A549 (cell line): Measurements from ENCODE around the gene FARP2. TPM values are rescaled to one million over a fixed set of nuclear protein-coding genes. Genes with fewer than 3 reads are reported as not detected.

Experiments used
- ATAC-seq, 2 experiments: fragments of 200-7000 bp in 1 of 2; fragments of >200 bp in 1 of 2; cut with Nextera tagmentation in 1 of 2; cut with Tn5 transposase in 1 of 2; 3 replicates each; pipeline versions ENCODE4 v1.8.0 to v1.9.1; 2018 to 2020; ENCODE audit warnings: mild to moderate bottlenecking in 1 of 2, moderate library complexity in 1 of 2
- CTCF ChIA-PET: fragments of 300-600 bp; sonication (Branson Sonifier 250); formaldehyde crosslinking; extraction: SDS; loops from one replicate; lab custom pipeline; 2021; ENCODE audit warnings: antibody characterized with exemption, inconsistent platforms; lab: Yijun Ruan, JAX
- POLR2A ChIA-PET: fragments of 350-600 bp; formaldehyde crosslinking; extraction: SDS; loops from one replicate; lab custom pipeline; 2021; ENCODE audit warnings: antibody characterized with exemption, inconsistent platforms; lab: Yijun Ruan, JAX
- DNase-seq, 2 experiments: peaks; one replicate each; pipeline versions ENCODE4 v3.0.0 to v3.0.0-alpha.2; 2011 to 2016; ENCODE audit warnings: low read depth in 1 of 2, low spot score in 1 of 2
- FAIRE-seq: peaks from 2 replicates; lab custom pipeline; 2011; peaks lifted over from hg19 to GRCh38; lab: Jason Lieb, UNC
- H3K27ac ChIP-seq, 2 experiments: fragments of >200 bp; sonication (Bioruptor Twin); formaldehyde crosslinking; 3 replicates each; pipeline ENCODE4 v1.5.1; 2016 to 2017
- H3K4me1 ChIP-seq: fragments of >200 bp; sonication (Bioruptor Twin); formaldehyde crosslinking; 3 replicates; pipeline ENCODE4 v1.6.1; 2016
- H3K4me2 ChIP-seq: fragments of >200 bp; sonication (Bioruptor Twin); formaldehyde crosslinking; 3 replicates; pipeline ENCODE4 v1.6.1; 2016
- H3K4me3 ChIP-seq: fragments of >200 bp; sonication (Bioruptor Twin); formaldehyde crosslinking; 3 replicates; pipeline ENCODE4 v1.5.1; 2016
- H3K9me3 ChIP-seq: fragments of >200 bp; sonication (Bioruptor Twin); formaldehyde crosslinking; 3 replicates; pipeline ENCODE4 v1.6.1; 2016
- BHLHE40 ChIP-seq: IDR thresholded peaks from 2 replicates; pipeline ENCODE4 v1.6.1; 2012; ENCODE audit warnings: low read depth, low read length, inconsistent platforms
- CHD4 ChIP-seq: fragments of 200-600 bp; sonication (generic); IDR thresholded peaks from 2 replicates; pipeline ENCODE4 v1.6.1; 2016; ENCODE audit warnings: antibody characterized with exemption, mild to moderate bottlenecking, borderline replicate concordance
- EP300 ChIP-seq, 2 experiments: fragments of >200 bp; sonication (Bioruptor Twin); formaldehyde crosslinking; IDR thresholded peaks; 2 replicates in 1 of 2; 3 replicates in 1 of 2; pipeline ENCODE4 v1.6.1; 2016 to 2017
- ESRRA ChIP-seq: fragments of 150-350 bp; IDR thresholded peaks from 2 replicates; pipeline ENCODE4 v1.6.1; 2014; ENCODE audit warnings: mild to moderate bottlenecking, low read length, borderline replicate concordance
- FOSL2 ChIP-seq, 2 experiments: fragments of 450-650 bp in 1 of 2; fragments of >200 bp in 1 of 2; sonication (Bioruptor Twin) in 1 of 2; formaldehyde crosslinking; IDR thresholded peaks; 2 replicates each; pipeline versions ENCODE4 v1.5.0 to v1.6.1; 2016 to 2020; ENCODE audit warnings: mild to moderate bottlenecking in 1 of 2, moderate library complexity in 1 of 2
- HOXB13 ChIP-seq: fragments of 250-450 bp; sonication (Bioruptor Pico); IDR thresholded peaks from 2 replicates; pipeline ENCODE4 v1.5.0; 2020; ENCODE audit warnings: low read depth, mild to moderate bottlenecking, moderate library complexity
- HOXB5 ChIP-seq: fragments of 250-450 bp; sonication (Bioruptor Pico); IDR thresholded peaks from 2 replicates; pipeline ENCODE4 v1.5.0; 2020; ENCODE audit warnings: mild to moderate bottlenecking, moderate library complexity
- JUN ChIP-seq, 2 experiments: fragments of >200 bp; sonication (Bioruptor Twin); formaldehyde crosslinking; IDR thresholded peaks; 2 replicates in 1 of 2; 3 replicates in 1 of 2; pipeline ENCODE4 v1.6.1; 2016 to 2017
- MAFK ChIP-seq: fragments of 450-650 bp; IDR thresholded peaks from 2 replicates; pipeline ENCODE4 v1.6.1; 2014; ENCODE audit not compliant: partially characterized antibody
- MAX ChIP-seq: IDR thresholded peaks from 2 replicates; pipeline ENCODE4 v1.6.1; 2012
- MAZ ChIP-seq: fragments of 150-350 bp; IDR thresholded peaks from 2 replicates; pipeline ENCODE4 v1.6.1; 2014; ENCODE audit warnings: antibody characterized with exemption, low read depth, low read length, borderline replicate concordance
- NFE2L2 ChIP-seq: fragments of 150-350 bp; conservative IDR thresholded peaks from 2 replicates; pipeline ENCODE4 v1.6.1; 2014; ENCODE audit warnings: low read length
- NR3C1 ChIP-seq: fragments of >200 bp; sonication (Bioruptor Twin); formaldehyde crosslinking; IDR thresholded peaks from 3 replicates; pipeline ENCODE4 v1.6.1; 2017
- PBX3 ChIP-seq: IDR thresholded peaks from 2 replicates; pipeline ENCODE4 v1.6.1; 2012
- PHF8 ChIP-seq: fragments of 200-600 bp; sonication (generic); IDR thresholded peaks from 2 replicates; pipeline ENCODE4 v1.6.1; 2016; ENCODE audit warnings: low read depth, mild to moderate bottlenecking, antibody characterized with exemption, moderate library complexity, borderline replicate concordance
- POLR2A ChIP-seq: IDR thresholded peaks from 2 replicates; pipeline ENCODE4 v1.6.1; 2012; ENCODE audit warnings: mild to moderate bottlenecking, low read length
- POLR2AphosphoS2 ChIP-seq: conservative IDR thresholded peaks from 2 replicates; pipeline ENCODE4 v1.6.1; 2012; ENCODE audit warnings: low read length, improper control_type of control experiment, inconsistent platforms
- RAD21 ChIP-seq, 2 experiments: fragments of >200 bp in 1 of 2; sonication (Bioruptor Twin) in 1 of 2; formaldehyde crosslinking in 1 of 2; IDR thresholded peaks in 1 of 2; conservative IDR thresholded peaks in 1 of 2; 2 replicates in 1 of 2; 3 replicates in 1 of 2; pipeline ENCODE4 v1.6.1; 2012 to 2018; ENCODE audit warnings: inconsistent platforms in 1 of 2
- RCOR1 ChIP-seq: fragments of 150-350 bp; IDR thresholded peaks from 2 replicates; pipeline ENCODE4 v1.6.1; 2014; ENCODE audit warnings: antibody characterized with exemption, low read length, low read depth
- RFX5 ChIP-seq: fragments of 450-650 bp; IDR thresholded peaks from 2 replicates; pipeline ENCODE4 v1.7.1; 2014; ENCODE audit warnings: antibody characterized with exemption, mild to moderate bottlenecking, moderate library complexity
- RNF2 ChIP-seq: fragments of 200-600 bp; sonication (generic); IDR thresholded peaks from 2 replicates; pipeline ENCODE4 v1.6.1; 2016; ENCODE audit warnings: low read depth, mild to moderate bottlenecking, antibody characterized with exemption, moderate library complexity, borderline replicate concordance
- TP53 ChIP-seq: fragments of 250-450 bp; sonication (Bioruptor Pico); IDR thresholded peaks from 2 replicates; pipeline ENCODE4 v1.5.0; 2021; ENCODE audit warnings: mild to moderate bottlenecking, moderate library complexity
- ZFP36 ChIP-seq: fragments of 450-650 bp; IDR thresholded peaks from 2 replicates; pipeline ENCODE4 v1.6.1; 2014; ENCODE audit warnings: borderline replicate concordance; ENCODE audit not compliant: partially characterized antibody
- WGBS: methylation state at CpG from one replicate; pipeline ENCODE4 v1.1.6; 2017; ENCODE audit errors: missing lambda C conversion rate; 5-methylcytosine and 5-hydroxymethylcytosine counted together
- polyA plus RNA-seq, 4 experiments: library from polyadenylated mRNA; depleted of rRNA in 3 of 4; stranded (reverse); fragments of >200 nt; fragmentation: RNase III in 1 of 4; extraction: RNeasy Plus Mini Kit Qiagen cat#74134 plus additional on column Dnase treatment in 1 of 4; gene quantifications; 2 replicates in 3 of 4; 3 replicates in 1 of 4; pipeline ENCODE4 v1.2.3, GENCODE V29; 2011 to 2017
- TF ChIP-seq, protein P1 (sequence below): fragments of 200-600 bp; sonication (generic); IDR thresholded peaks from 2 replicates; pipeline ENCODE4 v1.6.1; 2016; ENCODE audit warnings: antibody characterized with exemption, mild to moderate bottlenecking, moderate library complexity
- TF ChIP-seq, protein P2 (sequence below): fragments of >200 bp; sonication (Bioruptor Twin); formaldehyde crosslinking; IDR thresholded peaks from 3 replicates; pipeline ENCODE4 v1.6.1; 2016
- TF ChIP-seq, protein P3 (sequence below): fragments of 250-450 bp; sonication (Bioruptor Pico); IDR thresholded peaks from 2 replicates; pipeline ENCODE4 v1.5.0; 2020; ENCODE audit warnings: low read depth, mild to moderate bottlenecking, moderate library complexity

The FARP2 gene
- polyA plus RNA-seq, 2 of the 4 experiments (the other 2 are of a cell fraction), result 17.0 to 29.1 TPM

- H3K4me3 ChIP-seq, result peak overlapping the region; percentile 13
- peaks cover 65% of the 10 kb centered on the region for H3K4me1 ChIP-seq
- no peak for FAIRE-seq
- no peaks in the 10 kb centered on the region for H3K9me3 ChIP-seq
- ATAC-seq, result no peak
- ChIA-PET CTCF (no interaction called here), POLR2A (no interaction called here)
- TF ChIP-seq MAFK (no peak), FOSL2 (IDR thresholded peaks at IDR 0.05) (no peak), FOSL2 (CRISPR knock-in tag; IDR thresholded peaks at IDR 0.05) (no peak), POLR2A (no peak), RCOR1 (no peak), MAZ (no peak), TP53 (CRISPR knock-in tag) (no peak), EP300 (IDR thresholded peaks at IDR 0.05) (no peak), BHLHE40 (no peak), HOXB5 (CRISPR knock-in tag) (no peak), JUN (IDR thresholded peaks at IDR 0.05) (no peak), POLR2AphosphoS2 (no peak)
- TF ChIP-seq, protein P1, sequence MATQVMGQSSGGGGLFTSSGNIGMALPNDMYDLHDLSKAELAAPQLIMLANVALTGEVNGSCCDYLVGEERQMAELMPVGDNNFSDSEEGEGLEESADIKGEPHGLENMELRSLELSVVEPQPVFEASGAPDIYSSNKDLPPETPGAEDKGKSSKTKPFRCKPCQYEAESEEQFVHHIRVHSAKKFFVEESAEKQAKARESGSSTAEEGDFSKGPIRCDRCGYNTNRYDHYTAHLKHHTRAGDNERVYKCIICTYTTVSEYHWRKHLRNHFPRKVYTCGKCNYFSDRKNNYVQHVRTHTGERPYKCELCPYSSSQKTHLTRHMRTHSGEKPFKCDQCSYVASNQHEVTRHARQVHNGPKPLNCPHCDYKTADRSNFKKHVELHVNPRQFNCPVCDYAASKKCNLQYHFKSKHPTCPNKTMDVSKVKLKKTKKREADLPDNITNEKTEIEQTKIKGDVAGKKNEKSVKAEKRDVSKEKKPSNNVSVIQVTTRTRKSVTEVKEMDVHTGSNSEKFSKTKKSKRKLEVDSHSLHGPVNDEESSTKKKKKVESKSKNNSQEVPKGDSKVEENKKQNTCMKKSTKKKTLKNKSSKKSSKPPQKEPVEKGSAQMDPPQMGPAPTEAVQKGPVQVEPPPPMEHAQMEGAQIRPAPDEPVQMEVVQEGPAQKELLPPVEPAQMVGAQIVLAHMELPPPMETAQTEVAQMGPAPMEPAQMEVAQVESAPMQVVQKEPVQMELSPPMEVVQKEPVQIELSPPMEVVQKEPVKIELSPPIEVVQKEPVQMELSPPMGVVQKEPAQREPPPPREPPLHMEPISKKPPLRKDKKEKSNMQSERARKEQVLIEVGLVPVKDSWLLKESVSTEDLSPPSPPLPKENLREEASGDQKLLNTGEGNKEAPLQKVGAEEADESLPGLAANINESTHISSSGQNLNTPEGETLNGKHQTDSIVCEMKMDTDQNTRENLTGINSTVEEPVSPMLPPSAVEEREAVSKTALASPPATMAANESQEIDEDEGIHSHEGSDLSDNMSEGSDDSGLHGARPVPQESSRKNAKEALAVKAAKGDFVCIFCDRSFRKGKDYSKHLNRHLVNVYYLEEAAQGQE, result no peak
- TF ChIP-seq, protein P2, sequence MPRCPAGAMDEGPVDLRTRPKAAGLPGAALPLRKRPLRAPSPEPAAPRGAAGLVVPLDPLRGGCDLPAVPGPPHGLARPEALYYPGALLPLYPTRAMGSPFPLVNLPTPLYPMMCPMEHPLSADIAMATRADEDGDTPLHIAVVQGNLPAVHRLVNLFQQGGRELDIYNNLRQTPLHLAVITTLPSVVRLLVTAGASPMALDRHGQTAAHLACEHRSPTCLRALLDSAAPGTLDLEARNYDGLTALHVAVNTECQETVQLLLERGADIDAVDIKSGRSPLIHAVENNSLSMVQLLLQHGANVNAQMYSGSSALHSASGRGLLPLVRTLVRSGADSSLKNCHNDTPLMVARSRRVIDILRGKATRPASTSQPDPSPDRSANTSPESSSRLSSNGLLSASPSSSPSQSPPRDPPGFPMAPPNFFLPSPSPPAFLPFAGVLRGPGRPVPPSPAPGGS, result no peak
- whole genome bisulfite sequencing, result 59% methylated on average over 3 of the region's 3 CpGs
- DNase-seq, result no peak
- H3K27ac ChIP-seq, result peak overlapping the region; percentile 59 to 76
- H3K4me2 ChIP-seq, result peak overlapping the region; percentile 65
Measured at GRCh38 chr2:241352227-241352626, 3.9 kb upstream of the FARP2 start.

DNA sequence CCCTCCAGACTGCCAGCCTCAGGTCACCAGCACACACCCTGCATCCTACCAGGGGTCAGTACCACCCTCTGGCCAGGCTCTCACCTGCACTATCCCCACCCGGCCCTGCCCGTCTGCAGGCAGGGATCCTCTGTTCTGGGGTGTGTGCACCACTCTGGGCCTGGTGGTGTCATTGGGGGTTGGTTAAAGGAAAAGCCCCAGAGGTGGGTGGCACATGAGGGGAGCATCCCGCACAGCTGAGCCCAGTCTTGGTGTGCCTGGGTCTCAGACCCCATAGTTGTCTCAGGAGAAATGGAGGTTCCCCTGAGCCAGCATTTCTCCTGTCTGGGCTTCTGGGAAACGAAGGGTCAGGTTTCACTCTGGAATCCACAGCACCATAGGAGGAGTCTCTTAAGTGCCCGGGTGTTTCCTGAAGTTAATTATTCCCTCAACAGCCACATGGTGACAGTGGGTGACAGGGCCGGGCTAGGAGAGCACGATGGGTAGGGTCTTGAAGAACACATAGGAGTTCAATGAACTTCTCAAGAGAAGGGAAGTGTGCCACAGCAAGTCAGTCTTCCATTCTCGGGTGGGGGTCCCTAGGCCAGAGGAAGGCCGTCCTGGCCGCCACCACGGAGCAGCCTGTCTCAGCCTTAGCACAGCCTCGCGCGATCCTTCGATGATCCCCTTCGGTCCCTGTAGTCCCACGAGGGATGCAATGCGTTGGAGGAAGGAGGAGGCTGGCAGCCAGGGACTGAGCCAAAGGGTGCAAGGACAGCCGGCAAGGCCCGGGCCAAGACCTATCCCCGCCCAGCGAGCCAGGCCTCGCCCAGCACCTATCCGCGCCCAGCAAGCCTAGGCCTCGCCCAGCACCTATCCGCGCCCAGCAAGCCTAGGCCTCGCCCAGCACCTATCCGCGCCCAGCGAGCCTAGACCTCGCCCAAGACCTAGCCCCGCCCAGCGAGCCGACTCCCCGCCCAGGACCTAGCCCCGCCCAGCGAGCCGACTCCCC lies 1.1 kb upstream of the FARP2 start:
- H3K4me3 ChIP-seq, result peak overlapping the region; percentile 26; the same call in 2 of the 3 replicates
- POLR2A ChIA-PET, result interaction anchor here (0.6 to 1.4 kb wide), 6 partner anchors 13 to 380 kb away, joined by 3 to 8 read pairs (median 4); partner anchors contain the start of genes D2HGDH, HDLBP and SEPTIN2
- H3K4me2 ChIP-seq, result peak overlapping the region; percentile 79
- DNase-seq (peak; percentile 46 to 91), ATAC-seq (peak; percentile 87 to 92), FAIRE-seq (no peak)
- WGBS, result 3% methylated on average over 22 of the region's 40 CpGs
- peak overlapping the region; percentile 77 to 90 for H3K27ac ChIP-seq
- H3K4me1 ChIP-seq, result peaks cover 72% of the 10 kb centered on the region
- no peaks in the 10 kb centered on the region for H3K9me3 ChIP-seq
- CTCF ChIA-PET, result interaction anchor here (0.6 kb wide), 1 partner anchor 71 kb away, joined by 3 read pairs; no protein-coding TSS in a partner anchor
- no peak for TF ChIP-seq PBX3
- TF ChIP-seq ZFP36, result no peak
- TF ChIP-seq ESRRA, result no peak
- no peak for TF ChIP-seq EP300 (IDR thresholded peaks at IDR 0.05)
- no peak for TF ChIP-seq NR3C1
- 0 out of 2 replicates have a peak, but pooled peaks have one; percentile 27 for TF ChIP-seq TP53 (CRISPR knock-in tag)
- peak in 1 of 2 experiments; percentile 39; a peak in 2 of 5 replicates for TF ChIP-seq JUN (IDR thresholded peaks at IDR 0.05)
- TF ChIP-seq RAD21 (conservative IDR thresholded peaks at IDR 0.05 in 1 of 2, IDR thresholded peaks at IDR 0.05 in 1 of 2), result no peak
- TF ChIP-seq RNF2, result no peak
- TF ChIP-seq, protein P3, sequence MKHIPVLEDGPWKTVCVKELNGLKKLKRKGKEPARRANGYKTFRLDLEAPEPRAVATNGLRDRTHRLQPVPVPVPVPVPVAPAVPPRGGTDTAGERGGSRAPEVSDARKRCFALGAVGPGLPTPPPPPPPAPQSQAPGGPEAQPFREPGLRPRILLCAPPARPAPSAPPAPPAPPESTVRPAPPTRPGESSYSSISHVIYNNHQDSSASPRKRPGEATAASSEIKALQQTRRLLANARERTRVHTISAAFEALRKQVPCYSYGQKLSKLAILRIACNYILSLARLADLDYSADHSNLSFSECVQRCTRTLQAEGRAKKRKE (CRISPR knock-in tag), result no peak
- TF ChIP-seq NFE2L2, result no peak
- no peak for TF ChIP-seq HOXB13 (CRISPR knock-in tag)
- no peak for TF ChIP-seq RFX5
- TF ChIP-seq CHD4, result no peak
- TF ChIP-seq MAX, result peak; percentile 66
- no peak for TF ChIP-seq PHF8
